ENCODE results near the gene CES3.
"Not testable (repeated sequence)": the region's sequence is repeated elsewhere in the genome, so short reads cannot be mapped to it uniquely, and the experiment has no call there.

Gene CES3

GRCh38 chr16:66955363-66956153 lies 5.5 kb upstream of the CES3 start:
- H3K4me3 ChIP-seq; H3K36me3 ChIP-seq (replicated peaks); H3K27me3 ChIP-seq (ENCODE audit: low read depth); H3K9me3 ChIP-seq; DNase-seq (ENCODE audit: low spot score in 2 of 2); in situ Hi-C loops (cut with MboI; ENCODE audit: low sequenced_read_pairs): not testable (repeated sequence)
- H3K4me1 ChIP-seq, result peaks cover 10% of the 10 kb centered on the region

GRCh38 chr16:66956154-66956457 lies 5.0 kb upstream of the CES3 start:
- H3K27me3 ChIP-seq (ENCODE audit: low read depth); DNase-seq (ENCODE audit: low spot score in 2 of 2); in situ Hi-C loops (cut with MboI; ENCODE audit: low sequenced_read_pairs); H3K9me3 ChIP-seq; H3K4me3 ChIP-seq; H3K36me3 ChIP-seq (replicated peaks): not testable (repeated sequence)
- peaks cover 10% of the 10 kb centered on the region for H3K4me1 ChIP-seq

GRCh38 chr16:66958857-66959703 lies 2.0 kb upstream of the CES3 start:
- no peak overlapping the region for H3K4me3 ChIP-seq
- no peaks in the 10 kb centered on the region for H3K36me3 ChIP-seq (replicated peaks)
- peaks cover 3% of the 10 kb centered on the region; the same call in 1 of the 2 replicates for H3K4me1 ChIP-seq
- in situ Hi-C loops (cut with MboI; ENCODE audit: low sequenced_read_pairs), result no loop called here
- no peak for DNase-seq (ENCODE audit: low spot score in 2 of 2)
- no peaks in the 10 kb centered on the region for H3K9me3 ChIP-seq
- H3K27me3 ChIP-seq (ENCODE audit: low read depth), result no peaks in the 10 kb centered on the region

- Histone ChIP-seq H3K36me3 (replicated peaks) (no peaks in the 10 kb centered on the region), H3K4me1 (peaks cover 3% of the 10 kb centered on the region; the same call in 1 of the 2 replicates), H3K27me3 (ENCODE audit: low read depth) (no peaks in the 10 kb centered on the region), H3K9me3 (no peaks in the 10 kb centered on the region), H3K4me3 (no peak overlapping the region)
- DNase-seq (ENCODE audit: low spot score in 2 of 2), result no peak
- in situ Hi-C loops (cut with MboI; ENCODE audit: low sequenced_read_pairs), result no loop called here
Observed at GRCh38 chr16:66959704-66960161, 1.3 kb upstream of the CES3 start.

- DNase-seq (ENCODE audit: low spot score in 2 of 2), result no peak
- in situ Hi-C loops (cut with MboI; ENCODE audit: low sequenced_read_pairs), result no loop called here
- H3K9me3 ChIP-seq, result no peaks in the 10 kb centered on the region
- H3K4me1 ChIP-seq, result peaks cover 3% of the 10 kb centered on the region; the same call in 1 of the 2 replicates
- H3K27me3 ChIP-seq (ENCODE audit: low read depth), result no peaks in the 10 kb centered on the region
- H3K4me3 ChIP-seq, result no peak overlapping the region
- no peaks in the 10 kb centered on the region for H3K36me3 ChIP-seq (replicated peaks)
Observed at GRCh38 chr16:66960270-66960669, 796 bp upstream of the CES3 start.

- peaks cover 3% of the 10 kb centered on the region; the same call in 1 of the 2 replicates for H3K4me1 ChIP-seq
- no peak for DNase-seq (ENCODE audit: low spot score in 2 of 2)
- H3K36me3 ChIP-seq (replicated peaks), result no peaks in the 10 kb centered on the region
- no peaks in the 10 kb centered on the region for H3K27me3 ChIP-seq (ENCODE audit: low read depth)
- in situ Hi-C loops (cut with MboI; ENCODE audit: low sequenced_read_pairs), result no loop called here
- H3K4me3 ChIP-seq, result peak overlapping the region; percentile 39
- H3K9me3 ChIP-seq, result no peaks in the 10 kb centered on the region
Observed at GRCh38 chr16:66961914-66962313, 848 bp downstream of the CES3 start.

GRCh38 chr16:66964049-66964448 lies 3.0 kb downstream of the CES3 start:
- no peak overlapping the region for H3K4me3 ChIP-seq
- no peaks in the 10 kb centered on the region for H3K36me3 ChIP-seq (replicated peaks)
- no peak for DNase-seq (ENCODE audit: low spot score in 2 of 2)
- in situ Hi-C loops (cut with MboI; ENCODE audit: low sequenced_read_pairs), result no loop called here
- H3K27me3 ChIP-seq (ENCODE audit: low read depth), result no peaks in the 10 kb centered on the region
- peaks cover 3% of the 10 kb centered on the region; the same call in 1 of the 2 replicates for H3K4me1 ChIP-seq
- H3K9me3 ChIP-seq, result no peaks in the 10 kb centered on the region

- Histone ChIP-seq H3K4me3 (no peak overlapping the region), H3K4me1 (no peaks in the 10 kb centered on the region), H3K27me3 (ENCODE audit: low read depth) (no peaks in the 10 kb centered on the region), H3K36me3 (replicated peaks) (no peaks in the 10 kb centered on the region), H3K9me3 (no peaks in the 10 kb centered on the region)
- in situ Hi-C loops (cut with MboI; ENCODE audit: low sequenced_read_pairs), result no loop called here
- no peak for DNase-seq (ENCODE audit: low spot score in 2 of 2)
Observed at GRCh38 chr16:66968847-66969246, 7.8 kb downstream of the CES3 start.

GRCh38 chr16:66970775-66971720 lies 10.0 kb downstream of the CES3 start:
- Histone ChIP-seq H3K4me1 (peaks cover 8% of the 10 kb centered on the region), H3K4me3 (no peak overlapping the region), H3K9me3 (no peaks in the 10 kb centered on the region), H3K27me3 (ENCODE audit: low read depth) (no peaks in the 10 kb centered on the region), H3K36me3 (replicated peaks) (no peaks in the 10 kb centered on the region)
- in situ Hi-C loops (cut with MboI; ENCODE audit: low sequenced_read_pairs), result loop anchor here (10.0 kb wide), 2 partner anchors 184 to 494 kb away; partner anchors contain the start of genes B3GNT9, FBXL8 and TRADD
- DNase-seq (ENCODE audit: low spot score in 2 of 2), result no peak

GRCh38 chr16:66972983-66973382 lies 11.9 kb downstream of the CES3 start:
- in situ Hi-C loops (cut with MboI; ENCODE audit: low sequenced_read_pairs), result loop anchor here (10.0 kb wide), 2 partner anchors 182 to 492 kb away; partner anchors contain the start of genes B3GNT9, FBXL8 and TRADD
- Histone ChIP-seq H3K27me3 (ENCODE audit: low read depth) (no peaks in the 10 kb centered on the region), H3K4me1 (peaks cover 8% of the 10 kb centered on the region), H3K9me3 (no peaks in the 10 kb centered on the region), H3K4me3 (no peak overlapping the region), H3K36me3 (replicated peaks) (no peaks in the 10 kb centered on the region)
- DNase-seq (ENCODE audit: low spot score in 2 of 2), result peak in 1 of 2 experiments; percentile 36

GRCh38 chr16:66973716-66974115 lies 12.7 kb downstream of the CES3 start:
- in situ Hi-C loops (cut with MboI; ENCODE audit: low sequenced_read_pairs), result loop anchor here (10.0 kb wide), 2 partner anchors 181 to 491 kb away; partner anchors contain the start of genes B3GNT9, FBXL8 and TRADD

GRCh38 chr16:66974156-66974931 lies 13.3 kb downstream of the CES3 start:
- in situ Hi-C loops (cut with MboI; ENCODE audit: low sequenced_read_pairs), result loop anchor here (10.0 kb wide), 2 partner anchors 180 to 490 kb away; partner anchors contain the start of genes B3GNT9, FBXL8 and TRADD
- not testable (repeated sequence) for H3K27me3 ChIP-seq (ENCODE audit: low read depth); DNase-seq (ENCODE audit: low spot score in 2 of 2); H3K9me3 ChIP-seq; H3K4me1 ChIP-seq; H3K4me3 ChIP-seq; H3K36me3 ChIP-seq (replicated peaks)

More at GRCh38 chr16:66973716-66974115, 12.7 kb downstream of the CES3 start:
- Histone ChIP-seq H3K4me3 (no peak overlapping the region), H3K9me3 (no peaks in the 10 kb centered on the region), H3K4me1 (peaks cover 8% of the 10 kb centered on the region), H3K36me3 (replicated peaks) (no peaks in the 10 kb centered on the region), H3K27me3 (ENCODE audit: low read depth) (no peaks in the 10 kb centered on the region)
- DNase-seq (ENCODE audit: low spot score in 2 of 2), result no peak
